SJCRH30 (cell line): ENCODE measurements around the gene ZNF497. TPM values are rescaled to one million over a fixed set of nuclear protein-coding genes. Genes with fewer than 3 reads are reported as not detected.

Experiments
- total RNA-seq: library from RNA; depleted of rRNA; stranded (reverse); fragments of >200 nt; shearing (Covaris generic); gene quantifications from 2 replicates; pipeline ENCODE4 v1.2.3, GENCODE V29; 2014; rRNA removed

ZNF497 gene
- total RNA-seq, 1 experiment from 2014 or later = 0.45 TPM

Other genes with a start within 250 kb of the ZNF497 start
- gene ZNF329, start 212.0 kb downstream of the ZNF497 start, total RNA-seq = 9.3 and 9.7 TPM in 2 replicates
- 19.3 and 23.3 TPM in 2 replicates for gene ZNF274, start 179.7 kb downstream of the ZNF497 start, total RNA-seq
- 40.5 and 46.1 TPM in 2 replicates for gene ZNF544, start 133.8 kb downstream of the ZNF497 start, total RNA-seq
- gene ZNF8, start 83.8 kb downstream of the ZNF497 start, total RNA-seq = 12.7 and 13.4 TPM in 2 replicates
- 45.0 and 47.4 TPM in 2 replicates for gene ERVK3-1, start 57.4 kb downstream of the ZNF497 start, total RNA-seq
- gene ZSCAN22, start 35.8 kb downstream of the ZNF497 start, total RNA-seq = 4.7 and 5.0 TPM in 2 replicates
- gene A1BG, start 9.3 kb downstream of the ZNF497 start, total RNA-seq = 9.7 and 10.2 TPM in 2 replicates
- gene ZNF837, start 18.3 kb upstream of the ZNF497 start, total RNA-seq = 0.30 and 0.47 TPM in 2 replicates
- gene RPS5, start 24.5 kb upstream of the ZNF497 start, total RNA-seq = 1,942 and 2,376 TPM in 2 replicates
- 0.20 and 0.38 TPM in 2 replicates for gene RNF225, start 32.9 kb upstream of the ZNF497 start, total RNA-seq
- 12.2 and 13.8 TPM in 2 replicates for gene ZNF584, start 45.9 kb upstream of the ZNF497 start, total RNA-seq
- not detected in 2 replicates for gene ZNF132, start 77.4 kb upstream of the ZNF497 start, total RNA-seq
- 6.4 and 6.7 TPM in 2 replicates for gene ZNF324B, start 88.9 kb upstream of the ZNF497 start, total RNA-seq
- gene ZNF324, start 104.3 kb upstream of the ZNF497 start, total RNA-seq = 9.1 and 9.6 TPM in 2 replicates
- 6.1 and 6.7 TPM in 2 replicates for gene ZNF446, start 113.6 kb upstream of the ZNF497 start, total RNA-seq
- gene SLC27A5, start 149.2 kb upstream of the ZNF497 start, total RNA-seq = 0.89 and 1.0 TPM in 2 replicates
- gene ZBTB45, start 157.1 kb upstream of the ZNF497 start, total RNA-seq = 5.1 and 5.5 TPM in 2 replicates
- 586 and 615 TPM in 2 replicates for gene TRIM28, start 181.3 kb upstream of the ZNF497 start, total RNA-seq
- gene CHMP2A, start 192.4 kb upstream of the ZNF497 start, total RNA-seq = 40.1 and 44.9 TPM in 2 replicates
- gene UBE2M, start 195.9 kb upstream of the ZNF497 start, total RNA-seq = 62.8 and 72.0 TPM in 2 replicates
- gene MZF1, start 210.6 kb upstream of the ZNF497 start, total RNA-seq = 6.0 and 6.5 TPM in 2 replicates